HEK293 (cell line): ENCODE measurements around the gene ZBTB26.
A peak's percentile ranks its signal among the peaks of the same experiment; 100 is the strongest.

Experiments used
- CTCF ChIA-PET: fragments of 350-600 bp; formaldehyde crosslinking; extraction: SDS; loops from one replicate; lab custom pipeline; 2021; ENCODE audit warnings: antibody characterized with exemption; lab: Yijun Ruan, JAX
- POLR2A ChIA-PET: fragments of 300-600 bp; formaldehyde crosslinking; extraction: SDS; loops from one replicate; lab custom pipeline; 2020; ENCODE audit warnings: antibody characterized with exemption, inconsistent platforms; lab: Yijun Ruan, JAX
- H3K27ac ChIP-seq: fragments of 200-500 bp; sonication (Bioruptor generic); 2 replicates; pipeline ENCODE4 v1.5.1; 2014; ENCODE audit warnings: low read depth, low read length, control low read depth, inconsistent platforms; ENCODE audit errors: extremely low read depth
- H3K36me3 ChIP-seq, 2 experiments: fragments of 200-500 bp in 1 of 2; sonication (Bioruptor generic) in 1 of 2; 1 replicate in 1 of 2; 2 replicates in 1 of 2; pipeline ENCODE4 v1.5.1; 2014 to 2017; ENCODE audit warnings: inconsistent platforms in 2 of 2, low read length in 2 of 2; ENCODE audit not compliant: control insufficient read depth in 2 of 2, insufficient read depth in 1 of 2
- H3K4me1 ChIP-seq: fragments of 200-500 bp; sonication (Bioruptor generic); 2 replicates; pipeline ENCODE4 v1.5.1; 2014; ENCODE audit warnings: mild to moderate bottlenecking, low read length, inconsistent platforms; ENCODE audit not compliant: control insufficient read depth, insufficient read depth
- H3K4me3 ChIP-seq: 2 replicates; pipeline ENCODE4 v1.5.1; 2011; ENCODE audit warnings: low read depth, mild to moderate bottlenecking, control low read depth, low read length, moderate library complexity
- H3K9me3 ChIP-seq: fragments of 200-500 bp; sonication (Bioruptor generic); 2 replicates; pipeline ENCODE4 v1.5.1; 2014; ENCODE audit warnings: low read depth, low read length, inconsistent platforms; ENCODE audit not compliant: control insufficient read depth, insufficient read depth
- GFI1B ChIP-seq: fragments of 450-650 bp; formaldehyde crosslinking; IDR thresholded peaks from 2 replicates; pipeline ENCODE4 v1.5.1; 2016; ENCODE audit warnings: missing biosample characterization, missing genetic modification characterization
- SETDB1 ChIP-seq: IDR thresholded peaks from one replicate; pipeline ENCODE4 v1.6.1; 2017; ENCODE audit warnings: mild to moderate bottlenecking, low read length, moderate library complexity, mixed read lengths; ENCODE audit not compliant: insufficient read length
- SP3 ChIP-seq: fragments of 450-650 bp; formaldehyde crosslinking; IDR thresholded peaks from 2 replicates; pipeline ENCODE4 v1.5.1; 2016; ENCODE audit warnings: missing biosample characterization, missing genetic modification characterization
- ZBTB1 ChIP-seq: fragments of 450-650 bp; formaldehyde crosslinking; IDR thresholded peaks from 2 replicates; pipeline ENCODE4 v1.5.1; 2016; ENCODE audit warnings: missing biosample characterization, missing genetic modification characterization
- ZEB2 ChIP-seq: fragments of 450-650 bp; formaldehyde crosslinking; IDR thresholded peaks from 2 replicates; pipeline ENCODE4 v1.5.1; 2016; ENCODE audit warnings: missing biosample characterization, missing genetic modification characterization
- ZFP3 ChIP-seq: fragments of 450-650 bp; formaldehyde crosslinking; IDR thresholded peaks from 2 replicates; pipeline ENCODE4 v1.5.1; 2016; ENCODE audit warnings: low read depth, missing biosample characterization, missing genetic modification characterization
- ZNF114 ChIP-seq: fragments of 450-650 bp; formaldehyde crosslinking; IDR thresholded peaks from 2 replicates; pipeline ENCODE4 v1.5.0; 2017; ENCODE audit warnings: missing biosample characterization, missing genetic modification characterization
- ZNF140 ChIP-seq: fragments of 450-650 bp; formaldehyde crosslinking; IDR thresholded peaks from 2 replicates; pipeline ENCODE4 v1.5.1; 2016; ENCODE audit warnings: missing biosample characterization, missing genetic modification characterization
- ZNF155 ChIP-seq: fragments of 450-650 bp; formaldehyde crosslinking; IDR thresholded peaks from 2 replicates; pipeline ENCODE4 v1.5.1; 2016; ENCODE audit warnings: missing biosample characterization, missing genetic modification characterization
- ZNF311 ChIP-seq: fragments of 450-650 bp; formaldehyde crosslinking; IDR thresholded peaks from 2 replicates; pipeline ENCODE4 v1.5.1; 2017; ENCODE audit warnings: missing biosample characterization, missing genetic modification characterization, borderline replicate concordance
- ZNF366 ChIP-seq: fragments of 450-650 bp; formaldehyde crosslinking; conservative IDR thresholded peaks from 2 replicates; pipeline ENCODE4 v1.5.1; 2016; ENCODE audit warnings: missing biosample characterization, missing genetic modification characterization
- ZNF501 ChIP-seq: fragments of 450-650 bp; formaldehyde crosslinking; IDR thresholded peaks from 2 replicates; pipeline ENCODE4 v1.5.1; 2016; ENCODE audit warnings: missing biosample characterization, missing genetic modification characterization
- ZNF514 ChIP-seq: fragments of 450-650 bp; formaldehyde crosslinking; IDR thresholded peaks from 2 replicates; pipeline ENCODE4 v1.5.1; 2016; ENCODE audit warnings: missing biosample characterization, missing genetic modification characterization
- ZNF529 ChIP-seq: fragments of 450-650 bp; formaldehyde crosslinking; IDR thresholded peaks from 2 replicates; pipeline ENCODE4 v1.5.1; 2017; ENCODE audit warnings: missing genetic modification characterization, missing biosample characterization; ENCODE audit not compliant: insufficient replicate concordance
- ZNF548 ChIP-seq: fragments of 450-650 bp; formaldehyde crosslinking; IDR thresholded peaks from 2 replicates; pipeline ENCODE4 v1.5.1; 2016; ENCODE audit warnings: missing biosample characterization, missing genetic modification characterization
- ZNF558 ChIP-seq: fragments of 450-650 bp; formaldehyde crosslinking; IDR thresholded peaks from 2 replicates; pipeline ENCODE4 v1.5.1; 2016; ENCODE audit warnings: missing biosample characterization, missing genetic modification characterization
- ZNF571 ChIP-seq: fragments of 450-650 bp; formaldehyde crosslinking; IDR thresholded peaks from 2 replicates; pipeline ENCODE4 v1.5.0; 2017; ENCODE audit warnings: missing biosample characterization, missing genetic modification characterization
- ZNF585B ChIP-seq: fragments of 450-650 bp; formaldehyde crosslinking; IDR thresholded peaks from 2 replicates; pipeline ENCODE4 v1.5.1; 2016; ENCODE audit warnings: missing biosample characterization, missing genetic modification characterization
- ZNF777 ChIP-seq: fragments of 450-650 bp; formaldehyde crosslinking; IDR thresholded peaks from 2 replicates; pipeline ENCODE4 v1.5.1; 2017; ENCODE audit warnings: missing biosample characterization, missing genetic modification characterization, borderline replicate concordance
- ZNF785 ChIP-seq: fragments of 450-650 bp; formaldehyde crosslinking; IDR thresholded peaks from 2 replicates; pipeline ENCODE4 v1.5.1; 2016; ENCODE audit warnings: missing biosample characterization, missing genetic modification characterization
- TF ChIP-seq, protein P1 (sequence below): fragments of 450-650 bp; formaldehyde crosslinking; IDR thresholded peaks from 2 replicates; pipeline ENCODE4 v1.5.1; 2016; ENCODE audit warnings: missing biosample characterization, missing genetic modification characterization, borderline replicate concordance
- TF ChIP-seq, protein P2 (sequence below): fragments of 450-650 bp; formaldehyde crosslinking; IDR thresholded peaks from 2 replicates; pipeline ENCODE4 v1.5.1; 2016; ENCODE audit warnings: missing biosample characterization, missing genetic modification characterization
- TF ChIP-seq, protein P3 (sequence below): fragments of 450-650 bp; formaldehyde crosslinking; IDR thresholded peaks from 2 replicates; pipeline ENCODE4 v1.5.1; 2016; ENCODE audit warnings: missing biosample characterization, missing genetic modification characterization
- TF ChIP-seq, protein P4 (sequence below): fragments of 450-650 bp; formaldehyde crosslinking; IDR thresholded peaks from 2 replicates; pipeline ENCODE4 v1.5.1; 2016; ENCODE audit warnings: missing biosample characterization, missing genetic modification characterization
- TF ChIP-seq, protein P5 (sequence below): fragments of 450-650 bp; formaldehyde crosslinking; IDR thresholded peaks from 2 replicates; pipeline ENCODE4 v1.5.1; 2016; ENCODE audit warnings: missing biosample characterization, missing genetic modification characterization

Gene ZBTB26

DNA sequence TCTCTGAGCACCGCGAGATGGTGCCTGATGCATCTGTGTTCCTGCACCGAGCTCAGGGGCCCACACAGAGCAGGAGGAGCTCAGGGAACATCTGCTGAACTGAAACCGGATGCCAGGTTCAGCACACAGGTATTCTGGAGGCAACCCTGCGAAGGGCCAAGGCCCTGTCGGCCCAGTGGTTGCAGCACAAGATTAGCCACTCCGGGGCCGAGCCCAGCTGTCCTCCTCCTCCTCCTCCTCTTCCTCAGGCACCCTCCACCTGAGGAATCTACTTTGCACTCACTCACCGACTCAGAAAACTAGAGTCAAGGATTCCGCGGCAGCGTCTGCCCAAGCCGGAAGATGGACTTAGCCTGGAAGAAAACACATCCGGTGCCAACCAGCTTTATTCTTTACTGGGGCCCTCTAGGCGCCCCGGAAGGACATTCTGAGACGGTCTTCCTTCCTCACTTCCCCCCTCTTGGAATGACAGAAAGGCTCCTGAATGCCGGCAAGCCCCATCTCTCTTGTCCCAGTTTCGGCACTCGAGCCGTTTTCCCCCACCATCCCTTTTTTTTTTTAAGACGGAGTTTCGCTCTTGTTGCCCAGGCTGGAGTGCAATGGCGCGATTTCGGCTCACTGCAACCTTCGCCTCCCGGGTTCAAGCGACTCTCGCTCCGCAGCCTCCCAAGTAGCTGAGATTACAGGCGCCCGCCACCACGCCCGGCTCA lies 18.2 kb downstream of the ZBTB26 start, which contains the start of gene ZBTB6:
ZBTB6 (minus strand) TSS at position 360 of the 710 bp plus-strand sequence. CDS start 1,251 bp downstream, outside the sequence.
- ChIA-PET POLR2A (interaction anchor here (0.6 to 2.9 kb wide), 10 partner anchors 9 to 1707 kb away, joined by 3 to 43 read pairs (median 4); partner anchors contain the start of genes PDCL, RABGAP1, RC3H2 and ZBTB26), CTCF (interaction anchor here (0.6 to 1.0 kb wide), 5 partner anchors 11 to 483 kb away, joined by 3 to 5 read pairs (median 4); partner anchors contain the start of genes PDCL and ZBTB26)
- H3K27ac ChIP-seq: peak within 1 kb of the TSS; percentile 65
- peak within 1 kb of the TSS; percentile 97 for H3K4me3 ChIP-seq
- no peaks in the 10 kb centered on the region for H3K9me3 ChIP-seq
- H3K4me1 ChIP-seq: no peaks in the 10 kb centered on the region
- H3K36me3 ChIP-seq: peaks cover 0 to 30% of the 10 kb centered on the region in 2 experiments; a peak in 2 of 3 replicates
- TF ChIP-seq, protein P1, sequence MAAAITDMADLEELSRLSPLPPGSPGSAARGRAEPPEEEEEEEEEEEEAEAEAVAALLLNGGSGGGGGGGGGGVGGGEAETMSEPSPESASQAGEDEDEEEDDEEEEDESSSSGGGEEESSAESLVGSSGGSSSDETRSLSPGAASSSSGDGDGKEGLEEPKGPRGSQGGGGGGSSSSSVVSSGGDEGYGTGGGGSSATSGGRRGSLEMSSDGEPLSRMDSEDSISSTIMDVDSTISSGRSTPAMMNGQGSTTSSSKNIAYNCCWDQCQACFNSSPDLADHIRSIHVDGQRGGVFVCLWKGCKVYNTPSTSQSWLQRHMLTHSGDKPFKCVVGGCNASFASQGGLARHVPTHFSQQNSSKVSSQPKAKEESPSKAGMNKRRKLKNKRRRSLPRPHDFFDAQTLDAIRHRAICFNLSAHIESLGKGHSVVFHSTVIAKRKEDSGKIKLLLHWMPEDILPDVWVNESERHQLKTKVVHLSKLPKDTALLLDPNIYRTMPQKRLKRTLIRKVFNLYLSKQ (tag by site-specific recombination): no peak
- TF ChIP-seq ZNF558 (tag by site-specific recombination) (no peak), GFI1B (tag by site-specific recombination) (no peak), ZBTB1 (tag by site-specific recombination) (no peak), SP3 (peak; percentile 17; the same call in 1 of the 2 replicates), ZNF114 (tag by site-specific recombination) (no peak), ZNF501 (tag by site-specific recombination) (peak; percentile 36; the same call in 1 of the 2 replicates), ZNF777 (tag by site-specific recombination) (no peak), ZNF140 (tag by site-specific recombination) (no peak), ZNF155 (tag by site-specific recombination) (no peak), ZNF514 (tag by site-specific recombination) (no peak), SETDB1 (no peak), ZNF585B (tag by site-specific recombination) (no peak), ZNF571 (tag by site-specific recombination) (no peak), ZNF311 (tag by site-specific recombination) (no peak), ZNF785 (no peak), ZFP3 (tag by site-specific recombination) (no peak), ZNF529 (no peak), ZNF366 (tag by site-specific recombination) (peak; percentile 84), ZNF548 (tag by site-specific recombination) (no peak), ZEB2 (peak; percentile 39; the same call in 1 of the 2 replicates)
- TF ChIP-seq, protein P2, sequence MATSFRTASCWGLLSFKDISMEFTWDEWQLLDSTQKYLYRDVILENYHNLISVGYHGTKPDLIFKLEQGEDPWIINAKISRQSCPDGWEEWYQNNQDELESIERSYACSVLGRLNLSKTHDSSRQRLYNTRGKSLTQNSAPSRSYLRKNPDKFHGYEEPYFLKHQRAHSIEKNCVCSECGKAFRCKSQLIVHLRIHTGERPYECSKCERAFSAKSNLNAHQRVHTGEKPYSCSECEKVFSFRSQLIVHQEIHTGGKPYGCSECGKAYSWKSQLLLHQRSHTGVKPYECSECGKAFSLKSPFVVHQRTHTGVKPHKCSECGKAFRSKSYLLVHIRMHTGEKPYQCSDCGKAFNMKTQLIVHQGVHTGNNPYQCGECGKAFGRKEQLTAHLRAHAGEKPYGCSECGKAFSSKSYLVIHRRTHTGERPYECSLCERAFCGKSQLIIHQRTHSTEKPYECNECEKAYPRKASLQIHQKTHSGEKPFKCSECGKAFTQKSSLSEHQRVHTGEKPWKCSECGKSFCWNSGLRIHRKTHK (tag by site-specific recombination): no peak
- TF ChIP-seq, protein P3, sequence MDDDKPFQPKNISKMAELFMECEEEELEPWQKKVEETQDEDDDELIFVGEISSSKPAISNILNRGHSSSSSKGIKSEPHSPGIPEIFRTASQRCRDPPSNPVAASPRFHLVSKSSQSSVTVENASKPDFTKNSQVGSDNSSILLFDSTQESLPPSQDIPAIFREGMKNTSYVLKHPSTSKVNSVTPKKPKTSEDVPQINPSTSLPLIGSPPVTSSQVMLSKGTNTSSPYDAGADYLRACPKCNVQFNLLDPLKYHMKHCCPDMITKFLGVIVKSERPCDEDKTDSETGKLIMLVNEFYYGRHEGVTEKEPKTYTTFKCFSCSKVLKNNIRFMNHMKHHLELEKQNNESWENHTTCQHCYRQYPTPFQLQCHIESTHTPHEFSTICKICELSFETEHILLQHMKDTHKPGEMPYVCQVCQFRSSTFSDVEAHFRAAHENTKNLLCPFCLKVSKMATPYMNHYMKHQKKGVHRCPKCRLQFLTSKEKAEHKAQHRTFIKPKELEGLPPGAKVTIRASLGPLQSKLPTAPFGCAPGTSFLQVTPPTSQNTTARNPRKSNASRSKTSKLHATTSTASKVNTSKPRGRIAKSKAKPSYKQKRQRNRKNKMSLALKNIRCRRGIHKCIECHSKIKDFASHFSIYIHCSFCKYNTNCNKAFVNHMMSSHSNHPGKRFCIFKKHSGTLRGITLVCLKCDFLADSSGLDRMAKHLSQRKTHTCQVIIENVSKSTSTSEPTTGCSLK (tag by site-specific recombination): no peak
- TF ChIP-seq, protein P4, sequence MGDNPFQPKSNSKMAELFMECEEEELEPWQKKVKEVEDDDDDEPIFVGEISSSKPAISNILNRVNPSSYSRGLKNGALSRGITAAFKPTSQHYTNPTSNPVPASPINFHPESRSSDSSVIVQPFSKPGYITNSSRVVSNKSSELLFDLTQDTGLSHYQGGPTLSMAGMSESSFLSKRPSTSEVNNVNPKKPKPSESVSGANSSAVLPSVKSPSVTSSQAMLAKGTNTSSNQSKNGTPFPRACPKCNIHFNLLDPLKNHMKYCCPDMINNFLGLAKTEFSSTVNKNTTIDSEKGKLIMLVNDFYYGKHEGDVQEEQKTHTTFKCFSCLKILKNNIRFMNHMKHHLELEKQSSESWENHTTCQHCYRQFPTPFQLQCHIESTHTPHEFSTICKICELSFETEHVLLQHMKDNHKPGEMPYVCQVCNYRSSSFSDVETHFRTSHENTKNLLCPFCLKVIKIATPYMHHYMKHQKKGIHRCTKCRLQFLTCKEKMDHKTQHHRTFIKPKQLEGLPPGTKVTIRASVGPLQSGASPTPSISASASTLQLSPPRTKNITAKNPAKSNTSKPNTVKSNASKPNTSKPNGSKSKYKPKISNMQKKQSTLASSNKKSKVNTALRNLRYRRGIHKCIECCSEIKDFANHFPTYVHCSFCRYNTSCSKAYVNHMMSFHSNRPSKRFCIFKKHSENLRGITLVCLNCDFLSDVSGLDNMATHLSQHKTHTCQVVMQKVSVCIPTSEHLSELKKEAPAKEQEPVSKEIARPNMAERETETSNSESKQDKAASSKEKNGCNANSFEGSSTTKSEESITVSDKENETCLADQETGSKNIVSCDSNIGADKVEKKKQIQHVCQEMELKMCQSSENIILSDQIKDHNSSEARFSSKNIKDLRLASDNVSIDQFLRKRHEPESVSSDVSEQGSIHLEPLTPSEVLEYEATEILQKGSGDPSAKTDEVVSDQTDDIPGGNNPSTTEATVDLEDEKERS (tag by site-specific recombination): peak; percentile 53; the same call in 1 of the 2 replicates
- TF ChIP-seq, protein P5, sequence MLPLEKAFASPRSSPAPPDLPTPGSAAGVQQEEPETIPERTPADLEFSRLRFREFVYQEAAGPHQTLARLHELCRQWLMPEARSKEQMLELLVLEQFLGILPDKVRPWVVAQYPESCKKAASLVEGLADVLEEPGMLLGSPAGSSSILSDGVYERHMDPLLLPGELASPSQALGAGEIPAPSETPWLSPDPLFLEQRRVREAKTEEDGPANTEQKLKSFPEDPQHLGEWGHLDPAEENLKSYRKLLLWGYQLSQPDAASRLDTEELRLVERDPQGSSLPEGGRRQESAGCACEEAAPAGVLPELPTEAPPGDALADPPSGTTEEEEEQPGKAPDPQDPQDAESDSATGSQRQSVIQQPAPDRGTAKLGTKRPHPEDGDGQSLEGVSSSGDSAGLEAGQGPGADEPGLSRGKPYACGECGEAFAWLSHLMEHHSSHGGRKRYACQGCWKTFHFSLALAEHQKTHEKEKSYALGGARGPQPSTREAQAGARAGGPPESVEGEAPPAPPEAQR (tag by site-specific recombination): no peak
